Heart left ventricle (tissue), 16 donors: Measurements from ENCODE around the gene EHF. TPM values are rescaled to one million over a fixed set of nuclear protein-coding genes. Genes with fewer than 3 reads are reported as not detected.

Source experiments
- ATAC-seq, 4 donors: fragments of 200-7000 bp; cut with Tn5 transposase; one replicate each; pipeline ENCODE4 v1.9.1; 2020 to 2022; ENCODE audit warnings: moderate library complexity in 4 of 4, mild to moderate bottlenecking in 3 of 4, moderate number of reproducible peaks in 1 of 4
- DNase-seq, 5 donors: peaks; one replicate each; pipeline ENCODE4 v3.0.0-alpha.2; 2020
- H3K27ac ChIP-seq, 12 donors: fragments of 200-600 bp; sonication (generic) in 4 of 12; one replicate each; pipeline versions ENCODE4 v1.5.0 to v1.8.0; 2016 to 2022; ENCODE audit warnings: mild to moderate bottlenecking in 2 of 12
- H3K27me3 ChIP-seq, 9 donors: fragments of 200-600 bp; sonication (generic) in 2 of 9; one replicate each; pipeline versions ENCODE4 v1.5.1 to v1.8.0; 2016 to 2022; ENCODE audit warnings: mild to moderate bottlenecking in 3 of 9
- H3K36me3 ChIP-seq, 9 donors: fragments of 200-600 bp; sonication (generic) in 2 of 9; one replicate each; pipeline versions ENCODE4 v1.5.0 to v1.8.0; 2018 to 2022; ENCODE audit warnings: mild to moderate bottlenecking in 2 of 9
- H3K4me1 ChIP-seq, 12 donors: fragments of 200-600 bp; sonication (generic) in 4 of 12; one replicate each; pipeline versions ENCODE4 v1.5.0 to v1.8.0; 2016 to 2022; ENCODE audit warnings: mild to moderate bottlenecking in 3 of 12
- H3K4me3 ChIP-seq, 12 donors: fragments of 200-600 bp; sonication (generic) in 4 of 12; one replicate each; pipeline versions ENCODE4 v1.5.0 to v1.8.0; 2017 to 2022; ENCODE audit warnings: mild to moderate bottlenecking in 9 of 12, moderate library complexity in 4 of 12
- H3K9me3 ChIP-seq, 12 donors: fragments of 200-600 bp; sonication (generic) in 4 of 12; one replicate each; pipeline versions ENCODE4 v1.5.0 to v1.8.0; 2016 to 2022; ENCODE audit warnings: mild to moderate bottlenecking in 1 of 12
- CTCF ChIP-seq, 12 donors: fragments of 200-600 bp; sonication (generic) in 4 of 12; IDR thresholded peaks; one replicate each; pipeline versions ENCODE4 v1.5.0 to v1.8.0; 2018 to 2022; ENCODE audit warnings: antibody characterized with exemption in 12 of 12, mild to moderate bottlenecking in 5 of 12
- POLR2A ChIP-seq, 2 donors: fragments of 450-650 bp; IDR thresholded peaks; one replicate each; pipeline ENCODE4 v1.6.1; 2017; ENCODE audit warnings: antibody characterized with exemption in 2 of 2, mild to moderate bottlenecking in 2 of 2, moderate library complexity in 2 of 2
- WGBS, 4 donors: extraction: QIAGEN DNeasy Blood & Tissue Kit in 2 of 4; methylation state at CpG; one replicate each; pipeline versions ENCODE4 v1.1.5 to v1.1.7; 2013 to 2018; 5-methylcytosine and 5-hydroxymethylcytosine counted together
- intact Hi-C, 10 donors: fragments of 100-400 bp; cut with DNase I; formaldehyde crosslinking; loops; one replicate each; pipeline versions ENCODE4 v1.11.1 to v1.14.2; 2022
- polyA plus RNA-seq, 2 donors: library from polyadenylated mRNA; stranded (reverse); fragments of 200-250 nt; gene quantifications; one replicate each; pipeline ENCODE4 v1.2.3, GENCODE V29; 2013
- total RNA-seq, 9 donors: library from RNA; depleted of rRNA in 2 of 9; stranded (reverse); fragments of >200 nt in 2 of 9; fragmentation: NEBNext Ultra II Directional in 3 of 9; extraction: Animal tissue kit (Norgen Biotek cat#: 25700) in 3 of 9; gene quantifications; one replicate each; pipeline versions ENCODE4 v1.1.0 to v1.2.4, GENCODE V29; 2016 to 2023
- donor health status: ischemic (EF 13 %, LVEDD 7.1; RV severe dilation, severe dysfunction).
- donor health status: healthy with polysubstance abuse.
- donor health status: DM: no; HTN: yes; CAD: no.
- donor health status: DM: no; HTN: no; CAD: no.
- donor health status: ischemic (EF 25% LVEDD 6.9; RV normal size, moderate dysfunction).
- donor health status: ischemic (EF 25% LVEDD 5.7; RV mildly dilated, moderate dysfunction).
- donor health status: healthy.
- donor health status: DM: yes; HTN: yes; CAD: no.
- donor health status: ischemic (EF 35%, LVEDD 5.7; RV mildly dilated, moderate dysfunction).
- donor health status: nonischemic (EF 11% LVEDD 7.7; RV severe dilation, severe dysfunction).
- donor health status: DM: yes; HTN: yes; CAD: no.
- donor health status: PGD.
- donor health status: ischemic (EF 29% LVEDD 5.4; RV normal size, mild dysfunction).
- donor health status: nonischemic (EF 23%, LVEDD 6.1; RV moderate dilation, normal function).

The EHF gene
- total and polyA plus RNA-seq, 11 donors = 0.19 to 1.9 (median 0.67) TPM

GRCh38 chr11:34576331-34576730 is 44.6 kb upstream of the EHF start:
- intact Hi-C loops = no loop called here
- Histone ChIP-seq H3K9me3 (no peaks in the 10 kb centered on the region), H3K4me3 (no peak overlapping the region), H3K27ac (no peak overlapping the region), H3K27me3 (peaks cover 0 to 44% (median 5%) of the 10 kb centered on the region in 9 donors), H3K36me3 (no peaks in the 10 kb centered on the region), H3K4me1 (no peaks in the 10 kb centered on the region)
- ATAC-seq = no peak
- no peak for TF ChIP-seq CTCF (IDR thresholded peaks at IDR 0.05)
- no peak for TF ChIP-seq POLR2A (IDR thresholded peaks at IDR 0.05)
- 77 to 85% (median 82%) methylated on average over 3 of the region's 3 CpGs for WGBS, 4 donors
- DNase-seq = no peak

- Histone ChIP-seq H3K4me1 (peaks cover 0 to 8% (median 0%) of the 10 kb centered on the region in 12 donors), H3K27me3 (peaks cover 0 to 16% (median 0%) of the 10 kb centered on the region in 9 donors), H3K27ac (no peak overlapping the region), H3K9me3 (no peaks in the 10 kb centered on the region), H3K4me3 (no peak overlapping the region), H3K36me3 (no peaks in the 10 kb centered on the region)
- ATAC-seq (no peak), DNase-seq (no peak)
- WGBS, 4 donors = 49 to 61% (median 56%) methylated on average over 4 of the region's 4 CpGs
- intact Hi-C loops = loop anchor here in 4 of 10 donors (2.0 to 5.0 kb wide), 3 partner anchors 307 to 809 kb away; no protein-coding TSS in a partner anchor
- no peak for TF ChIP-seq CTCF (IDR thresholded peaks at IDR 0.05)
- no peak for TF ChIP-seq POLR2A (IDR thresholded peaks at IDR 0.05)
Measured at GRCh38 chr11:34583818-34584217, 37.1 kb upstream of the EHF start.

- Histone ChIP-seq H3K9me3 (no peaks in the 10 kb centered on the region), H3K27ac (no peak overlapping the region), H3K36me3 (no peaks in the 10 kb centered on the region), H3K27me3 (peaks cover 0 to 7% (median 0%) of the 10 kb centered on the region in 9 donors), H3K4me1 (peaks cover 0 to 8% (median 0%) of the 10 kb centered on the region in 12 donors), H3K4me3 (no peak overlapping the region)
- TF ChIP-seq POLR2A (IDR thresholded peaks at IDR 0.05) = no peak
- TF ChIP-seq CTCF (IDR thresholded peaks at IDR 0.05) = no peak
- ATAC-seq (no peak), DNase-seq (no peak)
- WGBS, 4 donors = 54 to 70% (median 64%) methylated on average over 2 of the region's 2 CpGs
- intact Hi-C loops = loop anchor here in 7 of 10 donors (2.0 to 5.0 kb wide), 3 partner anchors 305 to 807 kb away; no protein-coding TSS in a partner anchor
Measured at GRCh38 chr11:34585304-34585734, 35.6 kb upstream of the EHF start.

GRCh38 chr11:34585735-34586487 is 35.0 kb upstream of the EHF start:
- H3K9me3 ChIP-seq = no peaks in the 10 kb centered on the region
- intact Hi-C loops = loop anchor here (1.0 to 5.0 kb wide), 4 partner anchors 304 to 807 kb away; no protein-coding TSS in a partner anchor
- no peak overlapping the region for H3K27ac ChIP-seq
- H3K36me3 ChIP-seq = no peaks in the 10 kb centered on the region
- DNase-seq (no peak), ATAC-seq (peak in 2 of 4 donors; percentile 35 to 56)
- WGBS, 4 donors = 1 to 3% (median 3%) methylated on average over 4 of the region's 4 CpGs
- H3K27me3 ChIP-seq = peaks cover 0 to 3% (median 0%) of the 10 kb centered on the region in 9 donors
- H3K4me1 ChIP-seq = peaks cover 0 to 8% (median 0%) of the 10 kb centered on the region in 12 donors
- peak overlapping the region in 4 of 12 donors; percentile 12 to 44 (median 18) for H3K4me3 ChIP-seq
- TF ChIP-seq POLR2A (IDR thresholded peaks at IDR 0.05) = no peak
- TF ChIP-seq CTCF (IDR thresholded peaks at IDR 0.05) = peak; percentile 42 to 79 (median 66)
